ENCODE data around the gene CSNK1A1.

GRCh38 chr5:149445739-149446369 lies 105.4 kb downstream of the CSNK1A1 start:
- TF ChIP-seq CTCF (IDR thresholded peaks at IDR 0.05) (no peak), POLR2A (IDR thresholded peaks at IDR 0.05) (no peak)
